HG03196 (cell line): Measurements from ENCODE around the gene EVX2.

Source experiments
- ATAC-seq: cut with Tn5 transposase; IDR thresholded peaks from one replicate; pipeline ENCODE4 v1.9.1; 2021; ENCODE audit not compliant: unreplicated experiment

The EVX2 gene

GRCh38 chr2:176107731-176108181, 24.0 kb upstream of the EVX2 start:
- no peak for ATAC-seq

- ATAC-seq, result no peak
Measured at GRCh38 chr2:176106581-176107539, 23.1 kb upstream of the EVX2 start, which contains the start of gene HOXD11. HOXD11 (plus strand) TSS chr2:176107280; CDS start chr2:176107356, 76 bp downstream.

GRCh38 chr2:176105730-176106580, 22.2 kb upstream of the EVX2 start:
- ATAC-seq, result no peak

GRCh38 chr2:176105078-176105729, 21.4 kb upstream of the EVX2 start:
- ATAC-seq, result no peak

GRCh38 chr2:176104316-176105077, 20.7 kb upstream of the EVX2 start:
- ATAC-seq, result no peak

DNA sequence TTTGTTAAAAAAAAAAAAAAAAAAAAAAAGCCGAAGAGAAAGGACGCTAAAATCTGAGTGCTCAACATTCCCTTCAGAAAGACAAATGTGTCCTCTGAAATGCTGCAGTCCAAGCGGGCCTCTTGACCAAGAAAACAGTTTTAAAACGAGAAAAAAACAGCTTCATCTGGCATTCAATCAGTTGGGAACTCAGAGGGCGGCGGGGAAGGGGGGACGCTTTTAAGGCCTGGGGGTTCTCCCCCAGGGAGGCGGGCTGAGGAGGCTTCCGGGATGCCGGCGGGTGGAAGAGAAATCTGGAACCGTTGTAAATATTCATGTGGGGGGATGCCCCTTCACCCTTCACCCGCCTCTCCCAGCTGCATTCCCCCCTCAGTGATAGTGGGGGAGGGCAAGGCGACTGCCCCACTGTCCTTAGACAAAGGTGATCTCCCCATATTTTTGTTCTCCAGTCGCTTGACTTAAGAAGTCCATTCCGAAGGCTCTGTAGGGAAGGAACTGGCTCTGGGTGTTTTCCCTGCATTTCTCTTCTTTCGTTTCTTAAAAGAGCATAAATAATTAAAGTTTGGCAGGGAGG, 20.1 kb upstream of the EVX2 start:
- ATAC-seq, result no peak

DNA sequence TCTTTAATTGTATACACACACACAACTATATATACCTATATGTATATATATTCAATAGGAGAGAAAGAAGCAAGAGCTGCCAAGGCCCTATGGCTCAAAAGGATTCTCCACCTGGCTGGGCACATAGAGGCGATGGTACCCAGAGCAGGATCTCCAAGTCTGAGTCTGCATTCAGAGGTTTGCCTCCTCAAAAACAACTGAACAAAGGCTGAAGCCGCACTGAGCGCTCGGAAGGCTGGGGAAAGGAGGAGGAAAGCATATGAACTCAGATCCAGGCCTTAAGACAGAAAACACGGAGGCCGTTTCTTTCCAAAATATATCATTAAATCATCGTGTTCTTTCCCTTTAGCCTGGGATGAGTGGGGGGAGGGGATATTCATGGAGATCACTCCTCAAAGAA, 19.4 kb upstream of the EVX2 start:
- ATAC-seq, result no peak

DNA sequence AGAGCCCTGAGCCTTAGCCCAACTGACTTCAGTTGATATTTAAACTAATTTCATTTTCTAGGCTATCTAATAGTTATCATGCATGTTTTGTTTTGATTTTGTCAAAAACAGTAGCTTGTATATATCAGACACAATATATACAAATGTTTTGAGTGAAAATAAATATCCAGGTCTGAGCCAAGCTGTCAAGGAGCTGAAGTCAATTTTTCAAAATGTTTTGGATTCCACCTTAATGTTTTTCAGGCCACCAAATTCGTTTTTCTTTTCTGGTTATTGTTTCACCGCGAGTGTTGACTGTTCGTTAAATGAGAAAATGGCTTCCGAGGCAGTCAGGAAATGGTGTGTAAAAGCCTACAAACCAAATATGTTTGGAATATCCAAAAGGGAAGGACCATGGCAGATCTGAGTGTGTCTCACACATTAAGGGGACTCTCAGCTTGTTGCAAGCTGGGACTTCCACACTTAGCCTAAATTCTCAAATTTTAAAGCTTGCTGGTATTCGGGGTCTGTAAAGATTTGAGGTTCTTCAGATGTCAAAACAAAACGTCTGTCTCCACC, 18.6 kb upstream of the EVX2 start:
- ATAC-seq, result no peak

DNA sequence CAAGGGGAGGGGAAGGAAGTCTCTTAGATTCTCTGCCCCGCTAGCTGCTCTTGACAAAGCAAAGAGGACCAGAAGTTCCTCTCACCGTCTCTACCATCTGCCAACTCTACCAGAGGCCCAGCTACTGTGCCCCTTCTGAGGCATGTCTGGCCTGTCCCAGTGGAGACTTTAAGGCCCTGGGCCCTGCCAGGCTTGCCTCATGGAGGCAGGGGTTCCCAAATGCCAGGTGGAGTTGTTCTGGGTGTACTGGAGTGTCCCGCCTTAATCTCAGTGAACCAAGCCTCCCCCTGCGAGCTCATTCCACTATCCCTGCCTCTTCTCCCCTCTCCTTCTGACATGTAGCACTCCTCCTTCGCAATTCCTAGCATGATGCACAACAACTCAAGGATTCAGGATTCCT, 18.1 kb upstream of the EVX2 start:
- ATAC-seq, result no peak

GRCh38 chr2:176101216-176101830, 17.6 kb upstream of the EVX2 start:
- no peak for ATAC-seq

DNA sequence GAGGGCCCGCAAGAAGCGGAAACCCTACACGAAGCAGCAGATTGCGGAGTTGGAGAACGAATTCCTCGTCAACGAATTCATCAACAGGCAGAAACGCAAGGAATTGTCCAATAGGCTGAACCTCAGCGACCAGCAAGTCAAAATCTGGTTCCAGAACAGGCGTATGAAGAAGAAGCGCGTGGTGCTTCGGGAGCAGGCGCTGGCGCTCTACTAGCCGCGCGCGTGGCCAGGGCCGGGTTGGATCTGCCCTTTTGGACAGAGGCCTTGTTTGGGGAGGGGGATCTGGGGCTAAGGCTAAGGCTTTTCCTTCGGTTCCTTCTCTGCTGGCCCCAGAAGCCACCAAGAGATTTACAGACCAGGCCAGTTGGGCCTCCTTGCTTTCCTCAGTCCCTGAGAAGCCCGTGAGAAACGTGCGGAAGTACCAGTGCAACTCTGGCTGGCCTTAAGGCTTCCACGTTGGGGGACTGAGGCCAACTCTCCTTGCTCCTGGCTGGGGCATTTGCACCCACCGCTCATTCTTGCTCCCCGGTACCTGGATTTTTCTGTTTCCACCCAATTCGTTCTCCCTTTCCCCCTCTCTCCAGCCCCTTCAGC, 16.9 kb upstream of the EVX2 start:
- ATAC-seq, result no peak

DNA sequence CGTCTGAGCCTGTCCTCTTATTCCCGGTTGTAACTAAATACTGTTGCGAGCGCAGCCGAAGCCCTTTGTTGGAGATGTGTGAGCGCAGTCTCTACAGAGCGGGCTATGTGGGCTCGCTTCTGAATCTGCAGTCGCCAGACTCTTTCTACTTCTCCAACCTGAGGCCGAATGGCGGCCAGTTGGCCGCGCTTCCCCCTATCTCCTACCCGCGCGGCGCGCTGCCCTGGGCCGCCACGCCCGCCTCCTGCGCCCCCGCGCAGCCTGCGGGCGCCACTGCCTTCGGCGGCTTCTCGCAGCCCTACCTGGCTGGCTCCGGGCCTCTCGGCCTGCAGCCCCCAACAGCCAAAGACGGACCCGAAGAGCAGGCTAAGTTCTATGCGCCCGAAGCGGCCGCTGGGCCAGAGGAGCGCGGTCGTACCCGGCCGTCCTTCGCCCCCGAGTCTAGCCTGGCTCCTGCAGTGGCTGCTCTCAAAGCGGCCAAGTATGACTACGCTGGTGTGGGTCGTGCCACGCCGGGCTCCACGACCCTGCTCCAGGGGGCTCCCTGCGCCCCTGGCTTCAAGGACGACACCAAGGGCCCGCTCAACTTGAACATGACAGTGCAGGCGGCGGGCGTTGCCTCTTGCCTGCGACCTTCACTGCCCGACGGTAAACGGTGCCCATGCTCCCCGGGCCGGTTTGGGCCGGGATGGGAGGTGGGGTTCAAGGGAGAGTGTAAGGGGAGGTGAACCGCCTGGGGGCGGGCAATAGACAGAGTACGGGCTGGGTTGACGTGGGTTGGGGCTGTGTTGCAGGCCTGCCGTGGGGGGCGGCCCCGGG, 16.2 kb upstream of the EVX2 start, which contains the start of gene HOXD12:
HOXD12 (plus strand) TSS at position 68 of the 819 bp plus-strand sequence; CDS start at position 75, 7 bp downstream.
- no peak for ATAC-seq

DNA sequence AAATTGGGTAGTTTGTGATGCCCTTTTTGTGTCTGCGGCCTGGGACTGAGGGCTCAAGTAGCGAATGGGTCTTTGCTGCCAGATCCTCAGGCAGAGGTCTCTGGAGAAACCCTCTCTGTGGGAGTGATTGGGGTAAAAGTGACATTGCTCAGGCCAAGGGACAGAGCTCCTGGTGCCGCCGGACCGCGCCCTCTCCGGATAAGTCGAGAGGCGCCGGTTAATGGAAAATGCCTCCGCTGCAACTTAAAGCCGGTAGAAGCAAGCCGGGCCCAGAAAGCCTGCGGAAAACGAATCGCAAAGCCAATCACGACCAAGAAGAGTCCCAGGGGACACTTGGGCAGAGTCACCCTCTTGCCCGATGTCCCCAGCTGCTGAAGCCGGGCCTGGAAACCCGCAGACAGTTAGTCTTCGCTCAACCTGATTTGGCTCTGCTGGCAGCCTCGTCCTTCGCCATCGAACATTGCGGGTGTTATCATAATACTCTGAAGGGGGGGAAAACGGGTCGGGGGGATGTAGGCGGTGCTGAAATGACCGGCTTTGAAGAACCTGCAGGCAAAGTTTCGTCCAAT, 15.5 kb upstream of the EVX2 start:
- ATAC-seq, result no peak

DNA sequence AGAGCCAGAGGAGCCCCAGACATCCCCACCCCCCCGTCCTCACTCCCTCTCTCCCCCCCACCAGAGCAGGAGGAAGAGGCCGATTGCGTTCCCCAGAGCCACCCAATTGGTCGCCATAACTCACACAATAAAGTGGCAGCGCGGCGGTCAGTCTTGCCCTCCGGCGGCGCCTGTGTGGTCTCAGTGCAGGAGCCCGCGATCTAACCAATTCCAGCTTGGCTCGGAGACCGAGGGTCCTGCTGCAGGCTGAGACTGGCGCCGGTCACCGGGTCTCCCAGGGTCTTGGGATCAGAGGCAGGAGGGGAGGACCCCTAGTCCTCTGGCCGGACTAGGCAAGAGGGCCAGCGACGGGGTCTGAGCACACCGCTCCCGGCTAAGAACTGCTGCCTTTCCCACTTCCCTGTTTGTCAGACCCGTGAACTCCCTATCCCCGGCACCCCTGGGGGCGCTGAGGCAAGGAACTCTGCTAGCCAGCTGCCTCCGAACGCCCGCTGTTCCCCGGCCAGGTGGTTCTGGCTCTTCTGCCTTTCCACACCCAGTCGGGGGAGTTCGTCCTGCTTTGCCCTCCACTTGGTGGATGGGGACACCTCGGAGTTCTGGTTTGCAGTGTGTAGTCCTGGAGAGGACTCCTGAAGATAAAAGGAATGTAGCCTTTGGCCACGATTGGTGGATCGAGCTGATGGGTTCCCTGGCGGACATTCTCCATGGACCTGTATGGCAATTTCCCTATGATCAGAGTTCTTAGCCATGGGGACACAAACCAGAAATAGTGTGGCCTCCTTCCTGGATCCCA, 14.8 kb upstream of the EVX2 start:
- no peak for ATAC-seq

DNA sequence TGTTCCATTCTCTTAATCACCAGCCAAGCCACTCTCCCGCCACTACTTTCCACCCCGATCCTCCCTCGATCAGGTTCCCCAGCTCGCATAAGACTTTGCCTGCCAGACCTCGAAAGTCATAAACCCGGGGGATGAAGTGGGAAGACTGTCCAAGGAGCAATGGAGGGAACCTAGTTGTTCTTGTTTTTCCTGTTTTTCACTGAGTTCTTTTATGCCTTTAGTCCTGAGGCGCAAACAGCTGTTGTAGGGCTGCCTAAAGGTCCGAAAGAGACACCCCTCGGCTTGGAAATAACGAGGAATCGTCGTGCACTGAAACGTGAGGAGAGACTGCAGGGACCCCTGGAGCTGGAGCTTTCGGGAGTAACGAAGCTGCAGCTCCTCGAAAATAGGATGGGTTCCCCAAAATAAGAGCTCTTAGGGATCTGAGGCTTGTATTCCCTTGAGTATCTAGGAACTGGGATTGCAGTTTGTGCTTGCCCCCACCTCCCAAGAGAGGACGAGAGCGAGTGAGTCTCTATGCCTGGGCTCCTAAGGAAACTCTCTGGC, 14.1 kb upstream of the EVX2 start:
- ATAC-seq, result no peak

GRCh38 chr2:176096986-176097819, 13.4 kb upstream of the EVX2 start:
- peak; percentile 91 for ATAC-seq
